ENCODE measurements around the gene CHP1.

- TF ChIP-seq CTCF (IDR thresholded peaks at IDR 0.05) (no peak), POLR2AphosphoS5 (IDR thresholded peaks at IDR 0.05) (no peak), EP300 (IDR thresholded peaks at IDR 0.05) (no peak)
These were observed 556 bp downstream of the CHP1 start for GRCh38 chr15:41231422-41232226.
